SU-DHL-6 (cell line): ENCODE measurements around the gene BZW1.

Experiments
- H2AFZ ChIP-seq: fragments of 200-600 bp; sonication (generic); 2 replicates; pipeline ENCODE4 v1.6.1; 2014; ENCODE audit warnings: low read depth, mild to moderate bottlenecking, moderate library complexity, mixed read lengths, antibody characterized with exemption, low read length; ENCODE audit not compliant: severe bottlenecking
- H3F3A ChIP-seq: fragments of 200-600 bp; shearing (Covaris generic); 2 replicates; pipeline ENCODE4 v1.6.0; 2016; ENCODE audit warnings: antibody characterized with exemption, mild to moderate bottlenecking; ENCODE audit not compliant: insufficient read depth
- H3K27ac ChIP-seq: fragments of 200-600 bp; sonication (generic); 2 replicates; pipeline ENCODE4 v1.5.1; 2016; ENCODE audit warnings: low read depth, mild to moderate bottlenecking, low read length, moderate library complexity, mixed read lengths
- H3K27me3 ChIP-seq: fragments of 200-600 bp; sonication (generic), shearing (Covaris generic); 2 replicates; pipeline ENCODE4 v1.6.0; 2014; ENCODE audit warnings: mild to moderate bottlenecking, low read length
- H3K36me3 ChIP-seq: fragments of 200-600 bp; sonication (generic); 2 replicates; pipeline ENCODE4 v1.6.1; 2014; ENCODE audit warnings: mild to moderate bottlenecking, low read length, mixed read lengths
- H3K4me2 ChIP-seq: fragments of 300-600, 200-600 bp; shearing (Covaris generic), sonication (generic); 2 replicates; pipeline ENCODE4 v1.6.0; 2014; ENCODE audit warnings: low read length, low read depth, mild to moderate bottlenecking; ENCODE audit not compliant: poor library complexity, severe bottlenecking
- H3K4me3 ChIP-seq: fragments of 200-600 bp; sonication (generic); 2 replicates; pipeline ENCODE4 v1.5.1; 2014; ENCODE audit warnings: antibody characterized with exemption, low read length, mild to moderate bottlenecking, mixed read lengths; ENCODE audit not compliant: insufficient read depth, poor library complexity, severe bottlenecking
- H3K79me2 ChIP-seq: fragments of 200-600 bp; sonication (generic); 2 replicates; pipeline ENCODE4 v1.6.1; 2014; ENCODE audit warnings: mild to moderate bottlenecking, low read length, moderate library complexity; ENCODE audit not compliant: insufficient read depth
- H3K9ac ChIP-seq: fragments of 200-600 bp; sonication (generic); 2 replicates; pipeline ENCODE4 v1.7.0; 2014; ENCODE audit warnings: mild to moderate bottlenecking, low read length
- H3K9me2 ChIP-seq: fragments of 200-600 bp; sonication (generic); replicated peaks from 2 replicates; pipeline ENCODE4 v1.6.1; 2014; ENCODE audit warnings: low read length; ENCODE audit not compliant: insufficient read depth
- H3K9me3 ChIP-seq: fragments of 200-600 bp; sonication (generic); 2 replicates; pipeline ENCODE4 v1.6.1; 2014; ENCODE audit warnings: low read length, mixed read lengths; ENCODE audit not compliant: insufficient read depth
- H4K20me1 ChIP-seq: fragments of 200-600 bp; sonication (generic); 2 replicates; pipeline ENCODE4 v1.6.1; 2014; ENCODE audit warnings: low read depth, mild to moderate bottlenecking, antibody characterized with exemption, low read length, moderate library complexity, mixed read lengths
- EZH2phosphoT487 ChIP-seq: fragments of 200-600 bp; sonication (generic), shearing (Covaris generic); conservative IDR thresholded peaks from 2 replicates; pipeline ENCODE4 v1.6.1; 2018; ENCODE audit warnings: mild to moderate bottlenecking, antibody characterized with exemption, low read length, moderate library complexity, mixed read lengths
- TF ChIP-seq, protein P1 (sequence below): fragments of 200-600 bp; sonication (generic); IDR thresholded peaks from one replicate; pipeline ENCODE4 v1.5.1; 2017; ENCODE audit warnings: antibody characterized with exemption, mild to moderate bottlenecking, low read length, moderate library complexity; ENCODE audit not compliant: insufficient read depth, poor library complexity, severe bottlenecking

Gene BZW1

DNA sequence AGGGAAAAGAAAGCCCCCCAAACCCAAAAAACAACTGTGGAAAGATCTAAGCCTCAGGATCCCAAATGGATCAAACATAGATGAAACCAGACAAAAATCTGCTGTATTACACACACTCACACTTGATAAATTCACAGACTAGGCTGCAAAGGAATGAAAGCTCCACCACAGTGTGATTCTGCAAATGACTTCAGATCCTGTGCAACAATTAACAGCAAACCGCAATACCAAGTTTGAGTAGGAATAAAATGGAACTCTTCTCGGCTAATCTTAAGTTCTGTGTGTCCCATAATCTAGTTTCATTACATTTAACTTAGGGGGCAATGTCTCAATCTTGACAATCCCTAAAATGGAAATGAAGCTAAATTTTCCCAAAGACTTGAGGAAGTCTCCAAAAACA lies 40.9 kb downstream of the BZW1 start:
- Histone ChIP-seq H3F3A (peaks cover 74% of the 10 kb centered on the region), H3K27ac (no peak overlapping the region), H3K27me3 (no peaks in the 10 kb centered on the region), H3K36me3 (peaks cover 44% of the 10 kb centered on the region), H3K79me2 (peaks cover 14% of the 10 kb centered on the region), H3K4me2 (no peak overlapping the region), H2AFZ (no peak overlapping the region), H3K9me2 (no peaks in the 10 kb centered on the region), H3K9ac (no peak overlapping the region), H3K9me3 (no peaks in the 10 kb centered on the region), H4K20me1 (peaks cover 7% of the 10 kb centered on the region), H3K4me3 (no peak overlapping the region)
- TF ChIP-seq, protein P1, sequence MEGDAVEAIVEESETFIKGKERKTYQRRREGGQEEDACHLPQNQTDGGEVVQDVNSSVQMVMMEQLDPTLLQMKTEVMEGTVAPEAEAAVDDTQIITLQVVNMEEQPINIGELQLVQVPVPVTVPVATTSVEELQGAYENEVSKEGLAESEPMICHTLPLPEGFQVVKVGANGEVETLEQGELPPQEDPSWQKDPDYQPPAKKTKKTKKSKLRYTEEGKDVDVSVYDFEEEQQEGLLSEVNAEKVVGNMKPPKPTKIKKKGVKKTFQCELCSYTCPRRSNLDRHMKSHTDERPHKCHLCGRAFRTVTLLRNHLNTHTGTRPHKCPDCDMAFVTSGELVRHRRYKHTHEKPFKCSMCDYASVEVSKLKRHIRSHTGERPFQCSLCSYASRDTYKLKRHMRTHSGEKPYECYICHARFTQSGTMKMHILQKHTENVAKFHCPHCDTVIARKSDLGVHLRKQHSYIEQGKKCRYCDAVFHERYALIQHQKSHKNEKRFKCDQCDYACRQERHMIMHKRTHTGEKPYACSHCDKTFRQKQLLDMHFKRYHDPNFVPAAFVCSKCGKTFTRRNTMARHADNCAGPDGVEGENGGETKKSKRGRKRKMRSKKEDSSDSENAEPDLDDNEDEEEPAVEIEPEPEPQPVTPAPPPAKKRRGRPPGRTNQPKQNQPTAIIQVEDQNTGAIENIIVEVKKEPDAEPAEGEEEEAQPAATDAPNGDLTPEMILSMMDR: no peak
- TF ChIP-seq EZH2phosphoT487: no peak

DNA sequence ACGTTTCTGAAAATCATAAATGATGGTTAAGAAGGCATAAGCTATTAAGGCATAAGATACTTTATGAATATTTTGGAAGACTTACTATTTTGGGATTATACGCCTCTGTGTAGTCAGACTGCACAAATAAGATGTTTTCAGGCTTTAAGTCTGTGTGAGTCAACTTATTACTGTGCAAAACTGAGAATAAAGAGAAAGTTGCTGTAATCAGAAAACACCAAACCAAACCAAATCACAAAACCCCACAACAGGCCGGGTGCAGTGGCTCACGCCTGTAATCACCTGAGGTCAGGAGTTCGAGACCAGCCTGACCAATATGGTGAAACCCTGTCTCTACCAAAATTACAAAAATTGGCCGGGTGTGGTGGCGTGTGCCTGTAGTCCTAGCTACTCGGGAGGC lies 45.1 kb downstream of the BZW1 start:
- Histone ChIP-seq H4K20me1 (peaks cover 36% of the 10 kb centered on the region), H3K4me3 (no peak overlapping the region), H3K27me3 (no peaks in the 10 kb centered on the region), H3K27ac (no peak overlapping the region), H3K9me2 (no peaks in the 10 kb centered on the region), H3K9me3 (no peaks in the 10 kb centered on the region), H3K79me2 (peaks cover 56% of the 10 kb centered on the region), H3K4me2 (no peak overlapping the region), H2AFZ (no peak overlapping the region), H3K36me3 (peaks cover 83% of the 10 kb centered on the region), H3K9ac (no peak overlapping the region), H3F3A (peaks cover 58% of the 10 kb centered on the region)
- TF ChIP-seq, protein P1: no peak
- TF ChIP-seq EZH2phosphoT487: no peak

DNA sequence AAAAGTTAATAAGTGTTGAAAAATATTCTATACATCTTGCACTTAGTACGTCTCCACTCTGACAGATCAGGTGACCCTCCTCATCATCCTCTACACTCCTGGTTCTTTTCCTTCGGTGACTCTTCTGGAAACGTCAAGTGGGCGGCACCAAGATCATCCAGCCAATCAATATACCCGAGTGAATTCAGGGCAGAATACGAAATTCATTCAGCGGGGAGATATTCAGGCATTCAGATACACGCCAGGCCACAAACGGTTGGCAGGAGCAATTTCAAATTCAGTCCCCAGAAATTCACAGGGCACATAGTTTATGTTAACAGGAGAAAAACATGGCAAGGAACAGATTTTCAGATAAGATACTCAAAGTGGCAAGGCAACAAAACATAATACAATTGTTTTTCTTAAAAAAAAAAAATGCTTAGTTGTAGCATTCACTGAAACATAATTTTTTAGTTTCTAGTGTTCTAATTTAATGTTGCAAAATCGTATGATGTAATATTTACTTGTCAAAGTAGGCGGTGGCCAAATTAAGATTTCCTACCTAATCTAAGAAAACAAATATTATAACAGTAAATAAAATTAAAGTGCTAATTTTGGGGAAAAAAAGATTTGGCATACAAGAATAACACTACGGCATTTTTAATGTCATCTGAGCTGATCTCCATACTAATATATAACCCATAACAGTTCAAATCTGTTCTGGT lies 48.5 kb downstream of the BZW1 start:
- Histone ChIP-seq H3K27me3 (no peaks in the 10 kb centered on the region), H3F3A (peaks cover 28% of the 10 kb centered on the region), H2AFZ (no peak overlapping the region), H3K79me2 (peaks cover 82% of the 10 kb centered on the region), H3K4me3 (no peak overlapping the region), H4K20me1 (peaks cover 36% of the 10 kb centered on the region), H3K36me3 (peaks cover 61% of the 10 kb centered on the region), H3K27ac (no peak overlapping the region), H3K9ac (no peak overlapping the region), H3K4me2 (peak overlapping the region; percentile 89), H3K9me3 (no peaks in the 10 kb centered on the region), H3K9me2 (no peaks in the 10 kb centered on the region)
- TF ChIP-seq, protein P1: no peak
- TF ChIP-seq EZH2phosphoT487: no peak
